Activated T-helper 2 cell treated with anti-CD3 and anti-CD28 coated beads, Interferon-gamma antibody, Interleukin-2, Interleukin-4, amounts not matched to agents 10 μg/mL and 5 μg/mL and 100 μg/mL, durations not matched to agents 14 hours and 24 hours and 36 hours (primary cell): ENCODE data around the gene DISC1. TPM values are rescaled to one million over a fixed set of nuclear protein-coding genes. Genes with fewer than 3 reads are reported as not detected.

ENCODE experiments used
- DNase-seq: peaks from one replicate; pipeline ENCODE4 v3.0.0; 2021; ENCODE audit warnings: low spot score
- H3K27ac Mint-ChIP-seq: one replicate; pipeline ENCODE4 v1.8.0; 2021; ENCODE audit warnings: mixed read lengths
- H3K27me3 Mint-ChIP-seq: one replicate; pipeline ENCODE4 v1.8.0; 2021; ENCODE audit warnings: low read depth, mixed read lengths
- H3K36me3 Mint-ChIP-seq: one replicate; pipeline ENCODE4 v1.8.0; 2021; ENCODE audit warnings: low read depth, mixed read lengths
- H3K4me1 Mint-ChIP-seq: one replicate; pipeline ENCODE4 v1.8.0; 2021; ENCODE audit warnings: low read depth, mixed read lengths
- H3K4me3 Mint-ChIP-seq: one replicate; pipeline ENCODE4 v1.8.0; 2021; ENCODE audit warnings: low read depth, mild to moderate bottlenecking, moderate library complexity, mixed read lengths
- H3K9me3 Mint-ChIP-seq: one replicate; pipeline ENCODE4 v1.8.0; 2021; ENCODE audit warnings: mixed read lengths
- intact Hi-C: fragments of 100-400 bp; cut with micrococcal nuclease; formaldehyde crosslinking; loops from one replicate; pipeline ENCODE4 v1.15.1; 2023
- total RNA-seq: library from RNA; stranded (reverse); gene quantifications from 2 replicates; pipeline ENCODE4 v1.2.3, GENCODE V29; 2022

The DISC1 gene
- total RNA-seq, 1 donor from 2014 or later = 1.5 TPM

GRCh38 chr1:231847612-231848397 lies 221.2 kb downstream of the DISC1 start:
- H3K27ac Mint-ChIP-seq = no peak overlapping the region
- H3K4me1 Mint-ChIP-seq = peaks cover 7% of the 10 kb centered on the region
- DNase-seq = no peak
- H3K9me3 Mint-ChIP-seq = no peaks in the 10 kb centered on the region
- H3K4me3 Mint-ChIP-seq = no peak overlapping the region
- no peaks in the 10 kb centered on the region for H3K27me3 Mint-ChIP-seq
- H3K36me3 Mint-ChIP-seq = no peaks in the 10 kb centered on the region
- intact Hi-C loops = no loop called here

GRCh38 chr1:231849981-231850380 lies 223.4 kb downstream of the DISC1 start:
- intact Hi-C loops = no loop called here
- Mint-ChIP-seq H3K27ac (no peak overlapping the region), H3K27me3 (no peaks in the 10 kb centered on the region), H3K36me3 (no peaks in the 10 kb centered on the region), H3K4me1 (peaks cover 3% of the 10 kb centered on the region), H3K4me3 (no peak overlapping the region), H3K9me3 (no peaks in the 10 kb centered on the region)
- no peak for DNase-seq

- H3K27me3 Mint-ChIP-seq = no peaks in the 10 kb centered on the region
- H3K27ac Mint-ChIP-seq = no peak overlapping the region
- no peaks in the 10 kb centered on the region for H3K4me1 Mint-ChIP-seq
- intact Hi-C loops = no loop called here
- H3K4me3 Mint-ChIP-seq = no peak overlapping the region
- H3K9me3 Mint-ChIP-seq = no peaks in the 10 kb centered on the region
- no peak for DNase-seq
- H3K36me3 Mint-ChIP-seq = no peaks in the 10 kb centered on the region
Measured at GRCh38 chr1:231850786-231851185, 224.2 kb downstream of the DISC1 start.

- H3K27me3 Mint-ChIP-seq = no peaks in the 10 kb centered on the region
- H3K4me3 Mint-ChIP-seq = no peak overlapping the region
- H3K36me3 Mint-ChIP-seq = no peaks in the 10 kb centered on the region
- intact Hi-C loops = no loop called here
- no peaks in the 10 kb centered on the region for H3K4me1 Mint-ChIP-seq
- no peaks in the 10 kb centered on the region for H3K9me3 Mint-ChIP-seq
- no peak overlapping the region for H3K27ac Mint-ChIP-seq
- no peak for DNase-seq
Measured at GRCh38 chr1:231853588-231854207, 227.1 kb downstream of the DISC1 start.

- H3K4me1 Mint-ChIP-seq = peaks cover 2% of the 10 kb centered on the region
- H3K9me3 Mint-ChIP-seq = no peaks in the 10 kb centered on the region
- intact Hi-C loops = no loop called here
- H3K27ac Mint-ChIP-seq = no peak overlapping the region
- H3K27me3 Mint-ChIP-seq = peaks cover 4% of the 10 kb centered on the region
- H3K4me3 Mint-ChIP-seq = no peak overlapping the region
- H3K36me3 Mint-ChIP-seq = no peaks in the 10 kb centered on the region
- no peak for DNase-seq
Measured at GRCh38 chr1:231855361-231855760, 228.8 kb downstream of the DISC1 start.

- peaks cover 4% of the 10 kb centered on the region for H3K27me3 Mint-ChIP-seq
- no peak overlapping the region for H3K27ac Mint-ChIP-seq
- no peak for DNase-seq
- no peaks in the 10 kb centered on the region for H3K36me3 Mint-ChIP-seq
- no peaks in the 10 kb centered on the region for H3K9me3 Mint-ChIP-seq
- H3K4me3 Mint-ChIP-seq = no peak overlapping the region
- intact Hi-C loops = no loop called here
- peaks cover 4% of the 10 kb centered on the region for H3K4me1 Mint-ChIP-seq
Measured at GRCh38 chr1:231855926-231856325, 229.3 kb downstream of the DISC1 start.

GRCh38 chr1:231856426-231856825 lies 229.8 kb downstream of the DISC1 start:
- Mint-ChIP-seq H3K4me1 (peaks cover 4% of the 10 kb centered on the region), H3K27me3 (peaks cover 4% of the 10 kb centered on the region), H3K9me3 (no peaks in the 10 kb centered on the region), H3K36me3 (no peaks in the 10 kb centered on the region), H3K27ac (no peak overlapping the region), H3K4me3 (no peak overlapping the region)
- no peak for DNase-seq
- intact Hi-C loops = no loop called here

- Mint-ChIP-seq H3K27ac (no peak overlapping the region), H3K4me3 (no peak overlapping the region), H3K4me1 (peaks cover 4% of the 10 kb centered on the region), H3K9me3 (no peaks in the 10 kb centered on the region), H3K27me3 (peaks cover 4% of the 10 kb centered on the region), H3K36me3 (no peaks in the 10 kb centered on the region)
- DNase-seq = no peak
- intact Hi-C loops = no loop called here
Measured at GRCh38 chr1:231856894-231857293, 230.3 kb downstream of the DISC1 start.

- H3K9me3 Mint-ChIP-seq = no peaks in the 10 kb centered on the region
- intact Hi-C loops = no loop called here
Measured at GRCh38 chr1:231857609-231858135, 231.1 kb downstream of the DISC1 start.

GRCh38 chr1:231860221-231861088 lies 233.9 kb downstream of the DISC1 start:
- no peak overlapping the region for H3K4me3 Mint-ChIP-seq
- H3K27ac Mint-ChIP-seq = no peak overlapping the region
- H3K4me1 Mint-ChIP-seq = peaks cover 4% of the 10 kb centered on the region
- intact Hi-C loops = no loop called here
- no peaks in the 10 kb centered on the region for H3K9me3 Mint-ChIP-seq
- H3K27me3 Mint-ChIP-seq = peaks cover 4% of the 10 kb centered on the region
- no peaks in the 10 kb centered on the region for H3K36me3 Mint-ChIP-seq
- no peak for DNase-seq

More at GRCh38 chr1:231857609-231858135, 231.1 kb downstream of the DISC1 start:
- Mint-ChIP-seq H3K27me3 (peaks cover 4% of the 10 kb centered on the region), H3K27ac (no peak overlapping the region), H3K4me1 (peaks cover 4% of the 10 kb centered on the region), H3K36me3 (no peaks in the 10 kb centered on the region), H3K4me3 (no peak overlapping the region)
- DNase-seq = no peak

GRCh38 chr1:231861541-231862481 lies 235.2 kb downstream of the DISC1 start:
- Mint-ChIP-seq H3K27ac (no peak overlapping the region), H3K4me1 (peaks cover 4% of the 10 kb centered on the region), H3K9me3 (no peaks in the 10 kb centered on the region), H3K27me3 (peaks cover 4% of the 10 kb centered on the region), H3K36me3 (no peaks in the 10 kb centered on the region), H3K4me3 (no peak overlapping the region)
- DNase-seq = no peak
- intact Hi-C loops = no loop called here

- Mint-ChIP-seq H3K4me3 (no peak overlapping the region), H3K27ac (no peak overlapping the region), H3K9me3 (no peaks in the 10 kb centered on the region), H3K36me3 (no peaks in the 10 kb centered on the region), H3K27me3 (peaks cover 4% of the 10 kb centered on the region), H3K4me1 (peaks cover 4% of the 10 kb centered on the region)
- intact Hi-C loops = no loop called here
- DNase-seq = no peak
Measured at GRCh38 chr1:231862611-231863010, 236.0 kb downstream of the DISC1 start.
